ENCODE measurements around the gene PARD3. TPM values are rescaled to one million over a fixed set of nuclear protein-coding genes. Genes with fewer than 3 reads are reported as not detected.

Gene PARD3
- total and polyA plus RNA-seq, 10 of the 15 experiments (the other 5 are each of a cell fraction or from before 2014, with no cell fraction given), result 2.6 to 43.1 (median 13.9) TPM

DNA sequence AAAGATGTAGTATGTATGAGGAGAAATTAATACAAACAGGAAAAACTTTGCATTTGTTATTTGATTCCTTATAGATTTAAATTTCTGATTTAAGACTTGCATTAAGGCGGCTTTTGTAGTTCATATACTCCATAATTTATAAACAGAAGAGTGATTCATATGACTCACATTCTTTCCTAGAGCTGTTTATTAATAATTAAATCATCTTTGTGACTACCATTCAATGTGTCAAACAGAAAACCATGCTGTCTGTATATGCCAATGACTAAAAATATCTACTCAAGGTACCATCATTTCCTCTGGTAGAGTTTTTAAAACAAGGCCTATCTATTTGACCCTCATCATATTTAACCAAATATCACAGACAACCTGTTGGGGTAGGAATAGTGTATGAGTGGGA lies 501.7 kb downstream of the PARD3 start:
- intact Hi-C loops (cut with micrococcal nuclease; ENCODE audit: unreplicated experiment) (no loop called here), in situ Hi-C loops (cut with MboI) (no loop called here)
- Histone ChIP-seq H3K9me3 (replicated peaks; ENCODE audit: control insufficient read depth, insufficient read depth, low read length) (no peaks in the 10 kb centered on the region), H3K27ac (ENCODE audit: control insufficient read depth, insufficient read depth) (no peak overlapping the region), H3K4me1 (ENCODE audit: control insufficient read depth, insufficient read depth, low read length) (no peaks in the 10 kb centered on the region), H3K79me2 (ENCODE audit: control insufficient read depth, insufficient read depth, low read length) (no peaks in the 10 kb centered on the region), H3K27me3 (replicated peaks in 1 of 2; ENCODE audit: control insufficient read depth in 2 of 2, insufficient read depth in 2 of 2, low read length in 1 of 2) (no peaks in the 10 kb centered on the region), H3K4me2 (ENCODE audit: control insufficient read depth, insufficient read depth) (no peak overlapping the region), H3K4me3 (no peak overlapping the region), H3K36me3 (ENCODE audit: control insufficient read depth in 2 of 2, insufficient read depth in 2 of 2, low read length in 1 of 2) (no peaks in the 10 kb centered on the region), H3K9ac (ENCODE audit: control insufficient read depth, insufficient read depth, low read length) (no peak overlapping the region), H4K20me1 (ENCODE audit: control insufficient read depth, insufficient read depth) (no peaks in the 10 kb centered on the region), H2AFZ (ENCODE audit: control insufficient read depth, low read depth, low read length) (no peak overlapping the region)
- POLR2A ChIA-PET, result interaction anchor here (1.1 kb wide), 1 partner anchor 16 kb away, joined by 3 read pairs; no protein-coding TSS in a partner anchor
- TF ChIP-seq GATAD2B (conservative IDR thresholded peaks at IDR 0.05; ENCODE audit: low read depth) (no peak), JUNB (IDR thresholded peaks at IDR 0.05) (no peak)
- CTCF ChIA-PET, result interaction anchor here (0.6 to 1.7 kb wide), 6 partner anchors 10 to 845 kb away, joined by 3 to 5 read pairs (median 3); no protein-coding TSS in a partner anchor
- BruUV-seq (replicated peaks), result no TSS peak
- RAD21 ChIA-PET (ENCODE audit: unreplicated experiment), result interaction anchor here (1.5 kb wide), 1 partner anchor 14 kb away, joined by 3 read pairs; no protein-coding TSS in a partner anchor
- no peak for FAIRE-seq
- ATAC-seq, result no peak
- SMC1A ChIA-PET (ENCODE audit: uncharacterized antibody, unreplicated experiment), result interaction anchor here (1.0 to 3.3 kb wide), 4 partner anchors 10 to 88 kb away, joined by 3 to 16 read pairs (median 4); no protein-coding TSS in a partner anchor
- no peak for DNase-seq (ENCODE audit: low read depth, low spot score)
- WGBS (ENCODE audit: insufficient coverage, insufficient replicate concordance, low lambda C conversion rate, missing lambda C conversion rate), result 27% methylated on average over 1 of the region's 1 CpG

GRCh38 chr10:34311679-34312078 lies 503.4 kb downstream of the PARD3 start:
- no peak for FAIRE-seq

More at GRCh38 chr10:34311679-34312078, 503.4 kb downstream of the PARD3 start:
- ChIA-PET SMC1A (ENCODE audit: uncharacterized antibody, unreplicated experiment) (interaction anchor here (1.8 kb wide), 1 partner anchor 21 kb away, joined by 6 read pairs; no protein-coding TSS in a partner anchor), POLR2A (no interaction called here), CTCF (no interaction called here), RAD21 (ENCODE audit: unreplicated experiment) (no interaction called here)
- Histone ChIP-seq H3K4me3 (no peak overlapping the region), H3K27me3 (replicated peaks in 1 of 2; ENCODE audit: control insufficient read depth in 2 of 2, insufficient read depth in 2 of 2, low read length in 1 of 2) (no peaks in the 10 kb centered on the region), H3K27ac (ENCODE audit: control insufficient read depth, insufficient read depth) (no peak overlapping the region), H4K20me1 (ENCODE audit: control insufficient read depth, insufficient read depth) (no peaks in the 10 kb centered on the region), H3K9me3 (replicated peaks; ENCODE audit: control insufficient read depth, insufficient read depth, low read length) (no peaks in the 10 kb centered on the region), H3K4me2 (ENCODE audit: control insufficient read depth, insufficient read depth) (no peak overlapping the region), H2AFZ (ENCODE audit: control insufficient read depth, low read depth, low read length) (no peak overlapping the region), H3K4me1 (ENCODE audit: control insufficient read depth, insufficient read depth, low read length) (no peaks in the 10 kb centered on the region), H3K79me2 (ENCODE audit: control insufficient read depth, insufficient read depth, low read length) (no peaks in the 10 kb centered on the region), H3K36me3 (ENCODE audit: control insufficient read depth in 2 of 2, insufficient read depth in 2 of 2, low read length in 1 of 2) (no peaks in the 10 kb centered on the region), H3K9ac (ENCODE audit: control insufficient read depth, insufficient read depth, low read length) (no peak overlapping the region)
- BruUV-seq (replicated peaks), result no TSS peak
- ATAC-seq (no peak), DNase-seq (ENCODE audit: low read depth, low spot score) (no peak)
- 27% methylated on average over 3 of the region's 3 CpGs for WGBS (ENCODE audit: insufficient coverage, insufficient replicate concordance, low lambda C conversion rate, missing lambda C conversion rate)
- in situ Hi-C loops (cut with MboI), result no loop called here
- TF ChIP-seq DPF2 (IDR thresholded peaks at IDR 0.05) (no peak), ZNF274 (IDR thresholded peaks at IDR 0.05; ENCODE audit: insufficient read depth, insufficient read length) (no peak)
- intact Hi-C loops (cut with micrococcal nuclease; ENCODE audit: unreplicated experiment), result no loop called here

Measured in GM12878 (cell line).